Measurements from ENCODE around the gene CAMK2B.

Gene CAMK2B

GRCh38 chr7:44232396-44232795 lies 93.0 kb downstream of the CAMK2B start:
- no peaks in the 10 kb centered on the region for H3K9me3 ChIP-seq (ENCODE audit: low read length)
- no peaks in the 10 kb centered on the region for H4K20me1 ChIP-seq (ENCODE audit: insufficient read depth, low read length)
- no peaks in the 10 kb centered on the region for H3K9me2 ChIP-seq (ENCODE audit: low read depth, low read length)
- no peak overlapping the region for H3K27ac ChIP-seq (ENCODE audit: low read depth, low read length, poor library complexity, severe bottlenecking)
- H3K4me3 ChIP-seq (ENCODE audit: low read depth, low read length, poor library complexity, severe bottlenecking) = no peak overlapping the region
- no peak overlapping the region for H3K4me2 ChIP-seq (ENCODE audit: low read length)
- no peak overlapping the region for H2AFZ ChIP-seq (ENCODE audit: low read length)
- H3K36me3 ChIP-seq (ENCODE audit: insufficient read depth, low read length) = no peaks in the 10 kb centered on the region
- no peaks in the 10 kb centered on the region for H3K4me1 ChIP-seq (ENCODE audit: insufficient read depth, low read length, severe bottlenecking)
- no peaks in the 10 kb centered on the region for H3F3A ChIP-seq (ENCODE audit: insufficient read depth, low read length)
- H3K27me3 ChIP-seq (ENCODE audit: insufficient read depth, low read length) = peaks cover 32% of the 10 kb centered on the region
- H3K79me2 ChIP-seq (ENCODE audit: insufficient read depth, low read length) = no peaks in the 10 kb centered on the region
- no peak for TF ChIP-seq EZH2 (IDR thresholded peaks at IDR 0.05; ENCODE audit: borderline replicate concordance, low read length)
- no peak for TF ChIP-seq CTCF (IDR thresholded peaks at IDR 0.05; ENCODE audit: low read length)
- H3K9ac ChIP-seq (ENCODE audit: low read length) = no peak overlapping the region

GRCh38 chr7:44231088-44231487 lies 94.3 kb downstream of the CAMK2B start:
- Histone ChIP-seq H3K4me3 (ENCODE audit: low read depth, low read length, poor library complexity, severe bottlenecking) (no peak overlapping the region), H2AFZ (ENCODE audit: low read length) (no peak overlapping the region), H3K36me3 (ENCODE audit: insufficient read depth, low read length) (no peaks in the 10 kb centered on the region), H3K27ac (ENCODE audit: low read depth, low read length, poor library complexity, severe bottlenecking) (no peak overlapping the region), H3K4me1 (ENCODE audit: insufficient read depth, low read length, severe bottlenecking) (no peaks in the 10 kb centered on the region), H3K79me2 (ENCODE audit: insufficient read depth, low read length) (no peaks in the 10 kb centered on the region), H3K4me2 (ENCODE audit: low read length) (no peak overlapping the region), H3F3A (ENCODE audit: insufficient read depth, low read length) (no peaks in the 10 kb centered on the region), H3K9me3 (ENCODE audit: low read length) (no peaks in the 10 kb centered on the region), H3K9me2 (ENCODE audit: low read depth, low read length) (no peaks in the 10 kb centered on the region), H4K20me1 (ENCODE audit: insufficient read depth, low read length) (no peaks in the 10 kb centered on the region), H3K9ac (ENCODE audit: low read length) (no peak overlapping the region), H3K27me3 (ENCODE audit: insufficient read depth, low read length) (peaks cover 25% of the 10 kb centered on the region)
- no peak for TF ChIP-seq CTCF (IDR thresholded peaks at IDR 0.05; ENCODE audit: low read length)
- no peak for TF ChIP-seq EZH2 (IDR thresholded peaks at IDR 0.05; ENCODE audit: borderline replicate concordance, low read length)

GRCh38 chr7:44230286-44230685 lies 95.1 kb downstream of the CAMK2B start:
- Histone ChIP-seq H3K36me3 (ENCODE audit: insufficient read depth, low read length) (no peaks in the 10 kb centered on the region), H3K4me3 (ENCODE audit: low read depth, low read length, poor library complexity, severe bottlenecking) (no peak overlapping the region), H3K4me2 (ENCODE audit: low read length) (no peak overlapping the region), H3K27ac (ENCODE audit: low read depth, low read length, poor library complexity, severe bottlenecking) (no peak overlapping the region), H3K27me3 (ENCODE audit: insufficient read depth, low read length) (peaks cover 29% of the 10 kb centered on the region), H3F3A (ENCODE audit: insufficient read depth, low read length) (no peaks in the 10 kb centered on the region), H2AFZ (ENCODE audit: low read length) (no peak overlapping the region), H3K9ac (ENCODE audit: low read length) (no peak overlapping the region), H3K79me2 (ENCODE audit: insufficient read depth, low read length) (no peaks in the 10 kb centered on the region), H3K4me1 (ENCODE audit: insufficient read depth, low read length, severe bottlenecking) (no peaks in the 10 kb centered on the region), H4K20me1 (ENCODE audit: insufficient read depth, low read length) (no peaks in the 10 kb centered on the region), H3K9me3 (ENCODE audit: low read length) (no peaks in the 10 kb centered on the region), H3K9me2 (ENCODE audit: low read depth, low read length) (no peaks in the 10 kb centered on the region)
- TF ChIP-seq EZH2 (IDR thresholded peaks at IDR 0.05; ENCODE audit: borderline replicate concordance, low read length) (no peak), CTCF (IDR thresholded peaks at IDR 0.05; ENCODE audit: low read length) (no peak)
